ENCODE results near the gene TEF.
A peak's percentile ranks its signal among the peaks of the same experiment; 100 is the strongest.
"Not testable (repeated sequence)": the region's sequence is repeated elsewhere in the genome, so short reads cannot be mapped to it uniquely, and the experiment has no call there.

Gene TEF

DNA sequence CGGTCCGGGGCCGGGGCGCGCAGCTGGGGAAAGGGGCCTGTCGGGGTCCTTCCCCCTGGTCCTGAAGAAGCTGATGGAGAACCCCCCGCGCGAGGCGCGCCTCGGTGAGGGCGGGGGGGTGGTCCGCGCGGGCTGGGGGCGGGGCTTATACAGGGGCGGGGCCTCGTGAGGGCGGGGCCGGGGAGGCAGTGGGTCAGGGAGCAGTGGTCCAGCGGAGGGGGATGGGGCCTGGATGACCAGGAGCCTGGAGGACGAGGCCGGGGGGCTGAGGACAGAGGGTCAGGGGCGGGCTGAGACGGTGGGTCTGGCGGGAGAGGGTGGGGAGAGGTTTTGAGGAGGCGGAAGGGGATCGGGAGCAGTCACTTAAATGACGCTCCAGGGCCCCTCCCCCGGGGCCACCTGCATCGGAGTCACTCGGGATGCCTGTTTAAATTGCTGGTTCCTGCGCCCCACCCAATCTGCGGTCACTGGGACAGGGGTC, 396 bp downstream of the TEF start:
- H3K36me3 ChIP-seq (ENCODE audit: insufficient read depth, low read length) = no peaks in the 10 kb centered on the region
- H3K9ac ChIP-seq (ENCODE audit: low read depth, low read length) = peak overlapping the region; percentile 77
- no peaks in the 10 kb centered on the region for H3K9me3 ChIP-seq (ENCODE audit: control insufficient read depth, insufficient read depth, low read length)
- 0 out of 2 replicates have a peak, but pooled peaks cover 5% of the 10 kb centered on the region for H3K4me1 ChIP-seq (ENCODE audit: insufficient read depth, low read length)

DNA sequence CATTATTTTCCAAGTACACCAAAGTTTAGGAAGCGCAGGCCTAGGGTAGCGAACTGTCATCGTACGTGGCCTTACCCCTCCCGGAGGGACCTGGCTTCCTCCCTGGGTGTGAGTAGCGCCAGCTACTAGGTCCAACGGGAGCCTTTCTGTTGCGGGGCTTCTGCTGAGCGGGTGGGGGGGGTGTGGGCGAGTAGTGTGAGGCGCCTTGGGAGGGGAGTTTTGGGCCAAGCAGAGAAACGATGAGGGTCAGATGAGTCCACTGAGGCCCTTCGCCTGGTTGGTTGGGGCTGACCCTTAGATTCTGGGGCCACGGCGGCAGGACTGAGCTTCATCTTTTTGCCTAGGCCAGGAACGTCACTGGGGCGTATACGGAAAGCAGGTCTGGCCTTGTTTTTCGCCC, 868 bp downstream of the TEF start:
- H3K9ac ChIP-seq (ENCODE audit: low read depth, low read length) = peak overlapping the region; percentile 77; the same call in 1 of the 2 replicates
- 0 out of 2 replicates have a peak, but pooled peaks cover 2% of the 10 kb centered on the region for H3K36me3 ChIP-seq (ENCODE audit: insufficient read depth, low read length)
- H3K4me1 ChIP-seq (ENCODE audit: insufficient read depth, low read length) = 0 out of 2 replicates have a peak, but pooled peaks cover 5% of the 10 kb centered on the region
- H3K9me3 ChIP-seq (ENCODE audit: control insufficient read depth, insufficient read depth, low read length) = no peaks in the 10 kb centered on the region

- H3K4me1 ChIP-seq (ENCODE audit: insufficient read depth, low read length) = 0 out of 2 replicates have a peak, but pooled peaks cover 5% of the 10 kb centered on the region
- H3K9me3 ChIP-seq (ENCODE audit: control insufficient read depth, insufficient read depth, low read length) = no peaks in the 10 kb centered on the region
- 0 out of 2 replicates have a peak, but pooled peaks cover 3% of the 10 kb centered on the region for H3K36me3 ChIP-seq (ENCODE audit: insufficient read depth, low read length)
- peak overlapping the region; percentile 77; the same call in 1 of the 2 replicates for H3K9ac ChIP-seq (ENCODE audit: low read depth, low read length)
Measured at GRCh38 chr22:41383085-41383484, 1.3 kb downstream of the TEF start.

DNA sequence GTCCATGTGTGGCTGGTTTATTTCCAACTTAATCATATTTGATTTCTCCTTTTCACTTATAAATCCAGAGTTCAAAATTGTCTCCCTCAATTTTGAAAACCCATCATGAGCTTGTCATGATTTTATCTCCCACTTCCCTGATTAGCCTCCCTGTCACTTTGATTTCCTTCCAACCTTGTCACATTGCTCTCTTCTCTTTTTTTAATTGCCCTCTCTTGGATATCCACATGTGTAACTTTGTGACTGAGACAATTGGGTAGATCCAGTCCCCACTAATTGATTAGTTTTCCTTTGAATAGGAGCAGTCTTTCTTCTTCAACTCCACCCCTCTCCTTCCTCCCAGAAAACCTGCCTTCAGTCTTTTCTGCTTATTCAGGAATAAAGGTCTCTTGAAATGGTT, 2.4 kb downstream of the TEF start:
- H3K9ac ChIP-seq (ENCODE audit: low read depth, low read length) = no peak overlapping the region
- H3K4me1 ChIP-seq (ENCODE audit: insufficient read depth, low read length) = 0 out of 2 replicates have a peak, but pooled peaks cover 5% of the 10 kb centered on the region
- no peaks in the 10 kb centered on the region for H3K9me3 ChIP-seq (ENCODE audit: control insufficient read depth, insufficient read depth, low read length)
- H3K36me3 ChIP-seq (ENCODE audit: insufficient read depth, low read length) = 0 out of 2 replicates have a peak, but pooled peaks cover 7% of the 10 kb centered on the region

GRCh38 chr22:41387341-41387740, 5.6 kb downstream of the TEF start:
- Histone ChIP-seq H3K9me3 (ENCODE audit: control insufficient read depth, insufficient read depth, low read length) (no peaks in the 10 kb centered on the region), H3K36me3 (ENCODE audit: insufficient read depth, low read length) (0 out of 2 replicates have a peak, but pooled peaks cover 7% of the 10 kb centered on the region), H3K4me1 (ENCODE audit: insufficient read depth, low read length) (0 out of 2 replicates have a peak, but pooled peaks cover 5% of the 10 kb centered on the region), H3K9ac (ENCODE audit: low read depth, low read length) (no peak overlapping the region)

- H3K9ac ChIP-seq (ENCODE audit: low read depth, low read length) = no peak overlapping the region
- peaks cover 5% of the 10 kb centered on the region for H3K36me3 ChIP-seq (ENCODE audit: insufficient read depth, low read length)
- no peaks in the 10 kb centered on the region for H3K4me1 ChIP-seq (ENCODE audit: insufficient read depth, low read length)
- no peaks in the 10 kb centered on the region for H3K9me3 ChIP-seq (ENCODE audit: control insufficient read depth, insufficient read depth, low read length)
Measured at GRCh38 chr22:41394012-41394356, 12.2 kb downstream of the TEF start.

DNA sequence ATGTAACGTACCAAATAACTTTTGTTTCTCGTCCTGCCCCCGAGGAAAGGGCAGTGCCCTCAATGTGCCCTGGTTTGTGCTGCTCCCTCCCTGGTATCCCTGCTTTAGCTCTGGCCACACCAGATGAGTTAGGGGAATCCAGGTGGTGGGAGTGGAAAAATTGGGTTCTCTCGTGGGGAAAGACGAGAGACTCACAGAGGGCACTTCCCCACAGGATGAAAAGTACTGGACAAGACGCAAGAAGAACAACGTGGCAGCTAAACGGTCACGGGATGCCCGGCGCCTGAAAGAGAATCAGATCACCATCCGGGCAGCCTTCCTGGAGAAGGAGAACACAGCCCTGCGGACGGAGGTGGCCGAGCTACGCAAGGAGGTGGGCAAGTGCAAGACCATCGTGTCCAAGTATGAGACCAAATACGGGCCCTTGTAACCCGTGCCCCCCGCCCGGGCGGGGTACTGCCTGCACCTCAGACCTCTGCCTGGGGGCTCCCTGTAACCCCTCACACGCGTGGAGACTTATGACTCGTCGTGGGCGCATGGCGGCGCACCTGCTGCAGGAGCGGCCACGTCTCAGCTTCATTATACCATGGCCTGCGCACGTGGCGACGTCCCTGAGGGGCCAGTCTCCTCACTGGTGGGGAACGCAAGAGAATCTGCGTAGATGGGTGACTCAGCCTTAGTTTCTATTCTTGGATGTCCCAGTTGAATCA, 13.9 kb downstream of the TEF start:
- Histone ChIP-seq H3K9me3 (ENCODE audit: control insufficient read depth, insufficient read depth, low read length) (no peaks in the 10 kb centered on the region), H3K36me3 (ENCODE audit: insufficient read depth, low read length) (peaks cover 5% of the 10 kb centered on the region), H3K4me1 (ENCODE audit: insufficient read depth, low read length) (no peaks in the 10 kb centered on the region), H3K9ac (ENCODE audit: low read depth, low read length) (no peak overlapping the region)

DNA sequence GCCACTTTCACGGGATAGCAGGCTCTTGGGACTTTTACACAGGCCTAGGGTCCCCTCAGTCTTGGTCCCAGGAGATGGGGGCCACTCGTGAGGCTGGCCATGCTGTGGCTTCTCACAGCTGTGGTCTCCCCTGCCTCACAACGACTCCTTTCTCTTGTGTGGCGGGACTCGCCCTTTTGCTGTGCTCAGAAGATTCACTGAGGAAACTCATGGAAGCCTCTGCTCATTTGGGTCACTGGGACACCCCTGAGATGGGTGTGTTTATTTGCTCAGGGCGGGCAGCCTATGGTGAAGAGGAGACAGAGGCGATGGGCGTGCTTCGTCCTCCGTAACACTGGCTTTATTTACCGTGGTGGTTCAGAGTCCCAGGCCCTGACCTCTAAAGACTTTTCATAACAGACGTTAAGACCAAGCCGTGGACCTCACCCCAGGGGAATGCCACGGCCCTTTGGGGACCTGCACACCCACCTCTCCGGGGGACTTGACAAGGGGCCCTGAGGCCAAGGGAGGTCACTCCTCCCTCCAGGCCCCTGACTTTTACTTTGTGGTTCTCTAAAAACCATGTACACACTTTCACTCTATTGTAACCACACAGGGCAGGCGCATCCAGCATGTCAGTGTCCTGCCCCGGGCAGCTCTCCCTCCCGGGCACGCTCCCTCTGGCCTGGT, 15.5 kb downstream of the TEF start:
- H3K36me3 ChIP-seq (ENCODE audit: insufficient read depth, low read length) = peaks cover 5% of the 10 kb centered on the region
- H3K9ac ChIP-seq (ENCODE audit: low read depth, low read length) = no peak overlapping the region
- no peaks in the 10 kb centered on the region for H3K9me3 ChIP-seq (ENCODE audit: control insufficient read depth, insufficient read depth, low read length)
- no peaks in the 10 kb centered on the region for H3K4me1 ChIP-seq (ENCODE audit: insufficient read depth, low read length)

- H3K9ac ChIP-seq (ENCODE audit: low read depth, low read length) = no peak overlapping the region
Measured at GRCh38 chr22:41398921-41399320, 17.2 kb downstream of the TEF start.

DNA sequence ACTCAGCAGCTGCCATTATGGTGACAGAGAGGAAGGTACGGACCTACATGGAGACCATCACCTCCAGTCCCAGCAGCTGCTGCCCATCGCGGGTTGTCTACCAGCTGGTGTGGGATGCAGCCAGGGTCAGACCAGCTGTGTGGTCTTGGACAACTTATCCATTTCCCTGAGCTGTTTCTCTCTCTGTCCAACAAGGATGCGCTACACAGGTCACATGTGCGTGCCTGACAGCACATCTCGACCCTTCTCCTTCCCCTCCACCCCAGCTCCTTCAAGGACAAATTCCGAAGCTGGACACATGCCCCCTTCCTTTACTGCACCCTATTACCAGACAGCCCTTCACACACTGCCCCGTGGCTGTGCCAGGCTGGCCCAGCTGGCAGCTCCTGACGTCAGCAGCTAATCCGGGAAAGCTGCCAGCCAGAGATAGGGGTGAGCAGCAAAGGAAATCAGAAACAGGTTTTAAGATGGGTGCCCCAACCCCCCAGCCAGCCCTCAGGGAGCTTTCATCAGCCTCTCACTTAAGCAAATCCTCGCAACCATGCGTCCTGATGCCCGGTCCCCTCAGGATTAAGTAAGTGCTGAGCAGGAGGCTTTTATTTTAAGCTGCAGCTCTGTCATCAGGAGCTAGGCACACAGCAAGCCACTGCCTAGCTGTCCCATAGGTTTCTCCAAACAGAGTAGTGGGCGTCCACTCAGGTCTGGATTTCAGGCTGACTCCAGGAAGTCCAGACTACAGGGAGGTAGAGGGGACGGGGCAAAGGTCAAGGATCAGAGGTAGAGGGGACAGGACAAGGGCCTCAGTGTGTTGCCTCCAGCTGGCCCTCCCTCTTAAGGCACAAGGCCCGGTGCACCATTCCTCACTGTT, 20.3 kb downstream of the TEF start:
- no peaks in the 10 kb centered on the region for H3K36me3 ChIP-seq (ENCODE audit: insufficient read depth, low read length)
- H3K9me3 ChIP-seq (ENCODE audit: control insufficient read depth, insufficient read depth, low read length) = no peaks in the 10 kb centered on the region
- H3K4me1 ChIP-seq (ENCODE audit: insufficient read depth, low read length) = no peaks in the 10 kb centered on the region
- H3K9ac ChIP-seq (ENCODE audit: low read depth, low read length) = no peak overlapping the region

More at GRCh38 chr22:41398921-41399320, 17.2 kb downstream of the TEF start:
- H3K36me3 ChIP-seq (ENCODE audit: insufficient read depth, low read length) = peaks cover 5% of the 10 kb centered on the region
- no peaks in the 10 kb centered on the region for H3K4me1 ChIP-seq (ENCODE audit: insufficient read depth, low read length)
- no peaks in the 10 kb centered on the region for H3K9me3 ChIP-seq (ENCODE audit: control insufficient read depth, insufficient read depth, low read length)

DNA sequence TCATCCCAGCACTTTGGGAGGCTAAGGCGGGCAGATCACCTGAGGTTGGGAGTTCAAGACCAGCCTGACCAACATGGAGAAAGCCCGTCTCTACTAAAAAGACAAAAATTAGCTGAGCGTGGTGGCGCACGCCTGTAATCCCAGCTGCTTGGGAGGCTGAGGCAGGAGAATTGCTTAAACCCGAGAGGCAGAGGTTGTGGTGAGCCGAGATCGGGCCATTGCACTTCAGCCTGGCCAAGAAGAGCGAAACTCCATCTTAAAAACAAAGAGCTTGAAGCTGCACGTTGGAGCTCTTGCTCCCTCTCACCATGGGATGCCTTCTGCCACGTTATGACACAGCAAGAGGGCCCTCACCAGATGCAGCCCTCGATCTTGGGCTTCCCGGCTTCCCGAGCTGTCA, 21.1 kb downstream of the TEF start:
- H3K9ac ChIP-seq (ENCODE audit: low read depth, low read length); H3K36me3 ChIP-seq (ENCODE audit: insufficient read depth, low read length); H3K9me3 ChIP-seq (ENCODE audit: control insufficient read depth, insufficient read depth, low read length); H3K4me1 ChIP-seq (ENCODE audit: insufficient read depth, low read length): not testable (repeated sequence)

DNA sequence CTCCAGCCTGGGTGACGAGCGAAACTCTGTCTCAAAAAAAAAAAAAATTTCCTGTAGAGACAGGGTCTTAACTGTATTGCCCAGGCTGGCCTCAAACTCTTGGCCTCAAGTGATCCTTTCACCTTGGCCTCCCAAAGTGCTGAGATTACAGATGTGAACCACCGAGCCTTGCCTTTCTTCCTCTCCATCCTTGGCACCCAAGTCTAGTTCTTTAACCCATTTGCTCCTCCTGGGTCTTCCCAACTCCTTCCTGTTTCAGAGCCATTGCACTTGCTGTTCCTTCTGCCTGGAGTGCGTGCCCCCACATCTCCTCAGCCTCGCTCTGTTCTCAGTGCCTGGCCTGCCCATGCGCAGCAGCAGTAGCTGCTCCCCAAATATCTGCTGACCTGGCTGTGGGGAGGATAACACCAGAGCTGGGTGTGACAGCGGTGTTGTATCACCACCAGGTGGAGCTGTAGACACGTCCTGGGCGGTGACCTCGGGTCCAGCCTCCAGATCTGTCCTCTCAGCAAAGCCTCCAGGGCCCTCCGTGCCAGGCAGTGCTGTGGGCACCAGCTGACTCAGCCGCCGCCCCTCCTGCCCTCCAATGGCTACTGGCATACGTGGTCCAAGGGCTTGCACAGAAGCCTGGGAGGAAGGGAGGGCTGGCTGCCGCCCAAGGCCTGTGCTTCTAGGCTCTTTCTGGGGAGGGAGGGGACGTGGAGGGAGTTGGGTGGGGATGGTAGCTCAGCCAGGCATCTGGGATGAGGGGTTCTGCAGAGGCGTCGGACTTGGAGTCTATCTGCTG, 22.0 kb downstream of the TEF start:
- no peaks in the 10 kb centered on the region for H3K36me3 ChIP-seq (ENCODE audit: insufficient read depth, low read length)
- H3K4me1 ChIP-seq (ENCODE audit: insufficient read depth, low read length) = no peaks in the 10 kb centered on the region
- no peak overlapping the region for H3K9ac ChIP-seq (ENCODE audit: low read depth, low read length)
- no peaks in the 10 kb centered on the region for H3K9me3 ChIP-seq (ENCODE audit: control insufficient read depth, insufficient read depth, low read length)

GRCh38 chr22:41405588-41405987, 23.8 kb downstream of the TEF start:
- Histone ChIP-seq H3K36me3 (ENCODE audit: insufficient read depth, low read length) (no peaks in the 10 kb centered on the region), H3K9me3 (ENCODE audit: control insufficient read depth, insufficient read depth, low read length) (no peaks in the 10 kb centered on the region), H3K9ac (ENCODE audit: low read depth, low read length) (no peak overlapping the region), H3K4me1 (ENCODE audit: insufficient read depth, low read length) (no peaks in the 10 kb centered on the region)

- H3K4me1 ChIP-seq (ENCODE audit: insufficient read depth, low read length) = no peaks in the 10 kb centered on the region
Measured at GRCh38 chr22:41406410-41406809, 24.7 kb downstream of the TEF start.

More at GRCh38 chr22:41406410-41406809, 24.7 kb downstream of the TEF start:
- Histone ChIP-seq H3K9ac (ENCODE audit: low read depth, low read length) (no peak overlapping the region), H3K36me3 (ENCODE audit: insufficient read depth, low read length) (no peaks in the 10 kb centered on the region), H3K9me3 (ENCODE audit: control insufficient read depth, insufficient read depth, low read length) (no peaks in the 10 kb centered on the region)
